Activated CD8-positive, alpha-beta memory T cell treated with anti-CD3 and anti-CD28 coated beads for 36 hours (primary cell): Measurements from ENCODE around the gene C2orf92. TPM values are rescaled to one million over a fixed set of nuclear protein-coding genes. Genes with fewer than 3 reads are reported as not detected.

Experiments used
- CTCF ChIA-PET: fragments of 350-600 bp; sonication (Branson Sonifier 250); formaldehyde crosslinking; loops from one replicate; lab custom pipeline; 2021; ENCODE audit warnings: antibody characterized with exemption; lab: Charles Lee
- POLR2A ChIA-PET: fragments of 350-600 bp; sonication (Branson Sonifier 250); formaldehyde crosslinking; loops from one replicate; lab custom pipeline; 2021; ENCODE audit warnings: antibody characterized with exemption; lab: Charles Lee
- total RNA-seq, 2 experiments: library from RNA; stranded (reverse); gene quantifications; one replicate each; pipeline ENCODE4 v1.2.3, GENCODE V29; 2021

Gene C2orf92
- total RNA-seq, 2 experiments from 2014 or later: 6.7 to 6.8 TPM

- POLR2A ChIA-PET: interaction anchor here (0.6 to 1.5 kb wide), 3 partner anchors 8 to 16 kb away, joined by 3 to 5 read pairs (median 4); partner anchors contain the start of gene ZAP70
- CTCF ChIA-PET: interaction anchor here (0.6 to 2.3 kb wide), 6 partner anchors 12 to 722 kb away, joined by 3 to 8 read pairs (median 5); partner anchors contain the start of gene ZAP70
These were observed 60.7 kb downstream of the C2orf92 start for GRCh38 chr2:97730245-97730644.

DNA sequence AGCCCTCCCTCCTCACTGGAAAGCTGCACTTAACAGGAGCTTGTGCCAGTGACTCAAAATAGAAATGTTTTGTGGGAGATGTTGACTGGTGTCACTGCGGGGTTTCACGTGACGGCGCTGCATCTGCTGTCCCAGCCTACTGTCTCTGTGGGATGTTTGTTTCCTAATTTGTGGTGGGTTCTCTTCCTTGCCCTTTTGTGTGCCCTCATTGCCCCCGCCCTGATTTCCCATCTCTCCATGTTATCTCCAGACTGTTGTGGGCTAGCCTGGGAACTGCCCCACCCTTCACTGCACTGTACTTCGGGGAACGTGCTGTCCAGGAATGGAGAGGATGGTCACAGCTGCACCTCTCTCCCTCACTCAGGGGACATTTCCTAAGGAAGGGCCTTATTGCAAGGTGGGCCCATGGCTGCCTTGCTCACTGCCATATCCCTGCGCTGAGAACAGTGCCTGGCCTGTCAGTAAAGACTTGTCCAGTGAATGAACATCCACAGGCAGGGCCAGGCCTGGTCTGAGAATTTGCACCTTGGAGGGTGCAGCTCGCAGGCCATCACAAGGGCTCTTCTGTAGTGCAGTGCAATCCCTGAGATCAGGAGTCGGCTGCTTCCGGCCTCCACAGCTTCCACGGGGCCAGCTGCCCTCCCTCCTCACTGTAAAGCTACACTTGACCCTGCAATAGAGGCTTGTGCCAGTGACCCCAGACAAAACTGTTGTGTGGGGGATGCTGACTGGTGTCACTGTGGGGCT, 61.9 kb downstream of the C2orf92 start:
- CTCF ChIA-PET: interaction anchor here (0.6 to 2.3 kb wide), 2 partner anchors 18 to 250 kb away, joined by 3 to 8 read pairs; partner anchors contain the start of gene ZAP70
- POLR2A ChIA-PET: interaction anchor here (0.6 kb wide), 1 partner anchor 13 kb away, joined by 3 read pairs; no protein-coding TSS in a partner anchor

DNA sequence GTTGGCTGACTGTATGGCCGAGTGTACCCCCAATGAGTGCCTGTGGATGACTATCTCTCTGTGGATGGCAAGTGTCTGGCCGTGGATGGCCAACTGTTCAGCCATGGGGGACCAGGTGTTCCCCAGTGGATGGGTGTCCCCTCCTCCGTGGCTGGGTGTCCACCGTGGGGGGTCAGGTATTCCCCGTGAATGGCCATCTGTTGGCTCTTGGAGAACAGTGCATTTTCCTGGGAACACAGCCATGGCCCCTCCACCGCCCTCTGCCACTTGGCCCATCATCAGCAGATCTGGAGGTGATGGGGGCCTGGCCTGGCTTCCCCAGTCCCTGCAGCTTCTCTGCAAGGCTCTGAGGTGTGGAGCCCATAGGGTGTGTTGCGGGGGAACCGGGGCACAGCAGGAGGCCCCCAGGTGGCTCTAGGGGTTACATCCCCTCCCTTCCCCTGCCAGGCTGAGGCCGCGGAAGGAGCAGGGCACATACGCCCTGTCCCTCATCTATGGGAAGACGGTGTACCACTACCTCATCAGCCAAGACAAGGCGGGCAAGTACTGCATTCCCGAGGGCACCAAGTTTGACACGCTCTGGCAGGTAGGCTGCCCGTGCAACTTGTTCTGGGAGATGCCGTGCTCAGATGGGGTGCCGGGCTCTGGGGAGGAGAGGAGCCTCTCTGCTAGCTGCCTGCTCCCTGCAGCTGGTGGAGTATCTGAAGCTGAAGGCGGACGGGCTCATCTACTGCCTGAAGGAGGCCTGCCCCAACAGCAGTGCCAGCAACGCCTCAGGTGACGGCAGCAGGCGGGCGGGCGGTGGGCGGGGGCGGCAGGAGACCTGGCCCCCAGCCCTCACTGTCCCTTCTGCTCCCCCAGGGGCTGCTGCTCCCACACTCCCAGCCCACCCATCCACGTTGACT, 63.2 kb downstream of the C2orf92 start:
- ChIA-PET CTCF (no interaction called here), POLR2A (no interaction called here)

DNA sequence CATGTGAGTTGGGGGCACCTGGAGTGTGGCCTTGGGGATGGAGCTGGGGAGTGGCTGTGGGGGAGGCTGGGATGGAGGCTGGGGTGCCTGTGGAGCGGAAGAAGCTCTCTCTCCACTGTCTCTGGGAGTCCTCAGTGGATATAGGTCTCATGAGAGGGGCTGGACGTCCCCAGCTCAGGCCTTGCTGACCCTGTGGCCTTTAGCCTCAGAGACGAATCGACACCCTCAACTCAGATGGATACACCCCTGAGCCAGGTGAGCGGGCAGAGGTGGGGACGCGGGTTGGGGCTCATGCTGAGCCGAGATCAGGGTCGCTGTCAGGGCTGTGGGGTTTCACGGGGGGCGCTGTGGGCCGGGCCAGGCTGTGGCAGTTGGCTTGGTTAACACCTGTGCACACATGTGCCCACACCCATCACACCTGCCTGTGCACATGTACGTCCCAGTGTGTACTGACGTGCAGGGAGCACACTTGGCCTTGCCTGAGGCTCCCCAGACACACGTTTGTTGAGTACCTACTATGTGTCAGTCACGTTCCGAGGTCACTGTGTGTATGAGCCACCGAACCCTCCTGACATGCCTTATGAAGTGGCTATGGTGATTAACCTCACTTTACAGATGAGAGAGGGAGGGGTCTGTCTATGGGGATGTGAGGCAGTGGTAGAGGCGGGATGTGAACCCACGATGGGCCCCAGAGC, 64.0 kb downstream of the C2orf92 start:
- CTCF ChIA-PET: no interaction called here
- POLR2A ChIA-PET: no interaction called here

DNA sequence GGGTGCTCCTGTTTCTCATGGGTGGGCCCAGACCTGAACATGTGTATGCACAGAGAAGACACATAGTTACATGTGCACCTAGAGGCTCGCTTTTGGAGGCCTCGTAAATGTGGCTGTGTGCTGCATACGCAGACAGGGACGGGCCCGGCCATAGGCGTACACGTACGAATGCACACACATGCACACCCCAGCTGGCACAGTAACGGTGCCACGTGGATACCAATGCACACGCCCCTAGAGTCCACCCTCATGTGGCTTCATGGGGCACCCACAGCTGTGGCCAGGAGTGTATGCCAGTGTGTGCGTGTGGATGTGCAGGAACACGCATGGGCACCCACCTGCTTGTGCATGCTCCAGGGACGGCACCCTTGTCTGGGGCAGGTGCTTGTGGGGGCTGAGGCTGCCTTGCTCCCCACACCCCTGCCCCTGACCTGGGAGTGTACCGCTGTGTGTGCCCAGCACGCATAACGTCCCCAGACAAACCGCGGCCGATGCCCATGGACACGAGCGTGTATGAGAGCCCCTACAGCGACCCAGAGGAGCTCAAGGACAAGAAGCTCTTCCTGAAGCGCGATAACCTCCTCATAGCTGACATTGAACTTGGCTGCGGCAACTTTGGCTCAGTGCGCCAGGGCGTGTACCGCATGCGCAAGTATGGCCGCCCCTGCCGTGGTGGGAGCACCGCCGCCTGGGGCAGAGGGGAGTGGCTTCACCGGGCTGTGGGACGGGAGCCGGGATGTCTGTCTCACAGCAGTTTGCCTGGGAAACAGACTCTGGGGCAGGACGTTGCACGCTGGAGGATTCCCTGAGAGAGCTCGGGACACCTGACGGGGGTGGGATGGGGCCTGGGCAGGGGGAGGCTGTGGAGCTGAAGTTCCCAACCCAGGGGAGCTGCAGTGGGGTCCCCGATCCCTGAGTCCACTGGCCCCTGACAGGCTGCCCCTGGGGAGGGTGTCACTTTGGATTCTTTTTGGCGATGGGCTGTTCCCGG, 64.8 kb downstream of the C2orf92 start:
- ChIA-PET CTCF (no interaction called here), POLR2A (no interaction called here)

DNA sequence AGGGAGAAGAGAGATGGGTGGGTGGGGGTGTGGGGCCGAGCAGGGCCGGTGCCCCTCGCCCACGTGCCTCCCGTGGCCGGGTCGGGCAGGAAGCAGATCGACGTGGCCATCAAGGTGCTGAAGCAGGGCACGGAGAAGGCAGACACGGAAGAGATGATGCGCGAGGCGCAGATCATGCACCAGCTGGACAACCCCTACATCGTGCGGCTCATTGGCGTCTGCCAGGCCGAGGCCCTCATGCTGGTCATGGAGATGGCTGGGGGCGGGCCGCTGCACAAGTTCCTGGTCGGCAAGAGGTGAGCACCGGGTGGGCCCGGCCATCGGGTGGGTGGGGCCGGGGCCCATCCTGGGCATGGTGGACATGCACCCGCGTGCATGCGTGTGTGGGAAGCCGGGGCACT, 65.6 kb downstream of the C2orf92 start:
- POLR2A ChIA-PET: no interaction called here
- CTCF ChIA-PET: no interaction called here

DNA sequence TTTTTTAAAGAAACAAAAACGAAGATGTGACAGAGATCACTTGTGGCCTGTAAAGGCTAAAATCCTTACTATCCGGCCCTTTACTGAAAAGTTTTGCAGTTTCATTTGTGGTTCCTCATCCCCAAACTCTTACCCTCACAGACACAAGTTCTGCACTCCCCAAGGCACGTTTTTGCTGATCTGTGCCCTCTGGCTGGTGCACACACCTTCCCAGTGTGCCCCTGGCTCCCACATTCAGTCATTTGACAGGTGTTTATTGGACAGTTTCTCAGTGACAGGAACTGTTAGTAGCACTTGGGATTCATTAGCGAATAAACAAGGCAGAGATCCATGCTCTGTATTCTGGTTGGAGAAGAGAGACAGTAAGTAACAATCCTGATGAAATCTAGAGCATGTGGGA, 66.7 kb downstream of the C2orf92 start:
- ChIA-PET POLR2A (no interaction called here), CTCF (no interaction called here)

- POLR2A ChIA-PET: no interaction called here
- CTCF ChIA-PET: no interaction called here
These were observed 67.3 kb downstream of the C2orf92 start for GRCh38 chr2:97736608-97737330.

DNA sequence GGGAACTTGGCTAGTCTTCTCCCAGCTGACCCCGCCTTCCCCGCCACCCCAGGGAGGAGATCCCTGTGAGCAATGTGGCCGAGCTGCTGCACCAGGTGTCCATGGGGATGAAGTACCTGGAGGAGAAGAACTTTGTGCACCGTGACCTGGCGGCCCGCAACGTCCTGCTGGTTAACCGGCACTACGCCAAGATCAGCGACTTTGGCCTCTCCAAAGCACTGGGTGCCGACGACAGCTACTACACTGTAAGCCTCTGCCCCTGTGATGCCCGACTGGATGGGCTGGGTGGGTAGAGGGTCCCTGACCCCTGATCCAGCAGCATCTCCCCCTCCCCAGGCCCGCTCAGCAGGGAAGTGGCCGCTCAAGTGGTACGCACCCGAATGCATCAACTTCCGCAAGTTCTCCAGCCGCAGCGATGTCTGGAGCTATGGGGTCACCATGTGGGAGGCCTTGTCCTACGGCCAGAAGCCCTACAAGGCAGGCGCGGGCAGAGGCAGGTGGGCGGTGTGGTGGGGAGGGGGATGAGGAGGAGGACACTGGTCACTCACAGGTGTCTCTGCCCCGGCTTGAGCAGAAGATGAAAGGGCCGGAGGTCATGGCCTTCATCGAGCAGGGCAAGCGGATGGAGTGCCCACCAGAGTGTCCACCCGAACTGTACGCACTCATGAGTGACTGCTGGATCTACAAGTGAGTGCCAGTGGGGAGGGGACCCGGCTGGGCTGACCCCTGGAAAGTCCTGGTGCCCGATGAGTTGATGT, 68.1 kb downstream of the C2orf92 start:
- CTCF ChIA-PET: interaction anchor here (1.4 kb wide), 1 partner anchor 38 kb away, joined by 3 read pairs; no protein-coding TSS in a partner anchor
- POLR2A ChIA-PET: no interaction called here

GRCh38 chr2:97738179-97739019, 68.9 kb downstream of the C2orf92 start:
- ChIA-PET POLR2A (no interaction called here), CTCF (interaction anchor here (0.7 to 4.9 kb wide), 4 partner anchors 24 to 41 kb away, joined by 3 to 35 read pairs (median 4); partner anchors contain the start of gene ZAP70)

- ChIA-PET POLR2A (interaction anchor here (0.6 kb wide), 1 partner anchor 12 kb away, joined by 3 read pairs; no protein-coding TSS in a partner anchor), CTCF (interaction anchor here (0.7 to 4.9 kb wide), 5 partner anchors 14 to 42 kb away, joined by 3 to 35 read pairs (median 4); partner anchors contain the start of gene ZAP70)
These were observed 69.7 kb downstream of the C2orf92 start for GRCh38 chr2:97739020-97739892.

DNA sequence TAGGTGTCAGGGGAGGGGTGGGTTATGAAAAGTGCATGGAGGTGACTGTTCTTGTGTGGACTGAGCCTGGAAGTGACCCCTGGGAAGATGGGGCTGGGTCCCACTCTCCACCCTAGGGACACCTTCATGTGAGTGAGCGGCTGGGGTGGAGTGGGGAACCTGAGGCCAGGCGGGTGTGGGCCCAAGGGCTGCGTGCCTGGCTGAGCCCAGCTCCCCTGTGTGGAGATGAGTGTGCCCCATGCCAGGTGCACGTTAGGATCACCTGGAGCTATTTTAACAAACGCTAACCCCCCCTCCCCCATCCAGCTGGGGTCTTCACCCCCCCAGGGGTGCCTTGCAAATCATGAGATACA, 70.4 kb downstream of the C2orf92 start:
- ChIA-PET POLR2A (interaction anchor here (0.6 kb wide), 1 partner anchor 11 kb away, joined by 3 read pairs; no protein-coding TSS in a partner anchor), CTCF (interaction anchor here (0.8 to 4.9 kb wide), 5 partner anchors 13 to 78 kb away, joined by 3 to 35 read pairs (median 3); partner anchors contain the start of gene ZAP70)

- ChIA-PET POLR2A (interaction anchor here (3.1 kb wide), 1 partner anchor 23 kb away, joined by 16 read pairs; no protein-coding TSS in a partner anchor), CTCF (interaction anchor here (0.7 to 4.9 kb wide), 6 partner anchors 9 to 150 kb away, joined by 3 to 35 read pairs (median 4); partner anchors contain the start of gene ZAP70)
These were observed 71.2 kb downstream of the C2orf92 start for GRCh38 chr2:97740590-97741182.

DNA sequence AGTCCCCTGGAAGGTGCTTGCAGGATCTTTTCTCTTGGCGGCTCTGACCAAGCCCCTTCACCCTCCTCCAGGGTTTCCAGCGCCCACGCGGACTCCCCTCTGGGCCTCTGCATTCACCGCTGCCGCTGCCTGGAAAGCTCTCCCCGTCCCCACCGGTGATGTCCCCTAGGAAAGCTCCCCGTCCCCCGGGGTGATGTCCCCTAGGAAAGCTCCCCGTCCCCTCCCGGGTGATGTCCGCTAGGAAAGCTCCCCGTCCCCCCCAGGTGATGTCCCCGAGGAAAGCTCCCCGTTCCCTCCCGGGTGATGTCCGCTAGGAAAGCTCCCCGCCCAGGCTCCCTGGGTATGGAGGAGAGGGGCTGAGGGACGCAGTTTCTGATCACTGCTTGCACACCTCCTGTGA, 71.7 kb downstream of the C2orf92 start:
- POLR2A ChIA-PET: interaction anchor here (0.5 to 3.1 kb wide), 3 partner anchors 13 to 873 kb away, joined by 4 to 16 read pairs (median 4); no protein-coding TSS in a partner anchor
- CTCF ChIA-PET: interaction anchor here (0.7 to 4.9 kb wide), 6 partner anchors 9 to 151 kb away, joined by 3 to 35 read pairs (median 4); partner anchors contain the start of gene ZAP70
